ENCODE measurements around the gene PPP1CC.

- TF ChIP-seq CTCF (IDR thresholded peaks at IDR 0.05): no peak
- no peak for TF ChIP-seq USF2 (CRISPR knock-in tag; IDR thresholded peaks at IDR 0.05)
- TF ChIP-seq FOXP1 (CRISPR knock-in tag; IDR thresholded peaks at IDR 0.05; ENCODE audit: borderline replicate concordance): no peak
- TF ChIP-seq ELF4 (CRISPR knock-in tag; IDR thresholded peaks at IDR 0.05; ENCODE audit: low read depth): no peak
- TF ChIP-seq NR1H2 (CRISPR knock-in tag; IDR thresholded peaks at IDR 0.05): no peak
- no peak for TF ChIP-seq ZNF671 (CRISPR knock-in tag; IDR thresholded peaks at IDR 0.05)
- TF ChIP-seq NR2C2 (CRISPR knock-in tag; IDR thresholded peaks at IDR 0.05): no peak
These were observed 37.8 kb upstream of the PPP1CC start for GRCh38 chr12:110780448-110780847.
